Measurements from ENCODE around the gene EYA2. TPM values are rescaled to one million over a fixed set of nuclear protein-coding genes. Genes with fewer than 3 reads are reported as not detected.
A peak's percentile ranks its signal among the peaks of the same experiment; 100 is the strongest.

EYA2 gene
- total RNA-seq, 6 experiments from 2014 or later = 0.14 to 0.51 (median 0.28) TPM; not detected in 1

- H3K36me3 Mint-ChIP-seq (ENCODE audit: low read depth) = no peaks in the 10 kb centered on the region
- no peak for TF ChIP-seq CTCF (IDR thresholded peaks at IDR 0.05)
- no peak overlapping the region for H3K4me3 Mint-ChIP-seq
- DNase-seq = no peak
- no peak overlapping the region for H3K27ac Mint-ChIP-seq
- peaks cover 26% of the 10 kb centered on the region for H3K27me3 Mint-ChIP-seq (ENCODE audit: insufficient read depth)
- H3K4me1 Mint-ChIP-seq (ENCODE audit: low read depth) = no peaks in the 10 kb centered on the region
- no peaks in the 10 kb centered on the region for H3K9me3 Mint-ChIP-seq
Observed at GRCh38 chr20:47187450-47188195, 293.0 kb downstream of the EYA2 start.

GRCh38 chr20:47188540-47188939 is 293.9 kb downstream of the EYA2 start:
- Mint-ChIP-seq H3K9me3 (no peaks in the 10 kb centered on the region), H3K4me1 (ENCODE audit: low read depth) (no peaks in the 10 kb centered on the region), H3K36me3 (ENCODE audit: low read depth) (no peaks in the 10 kb centered on the region), H3K4me3 (no peak overlapping the region), H3K27ac (no peak overlapping the region), H3K27me3 (ENCODE audit: insufficient read depth) (peaks cover 25% of the 10 kb centered on the region)
- no peak for TF ChIP-seq CTCF (IDR thresholded peaks at IDR 0.05)
- no peak for DNase-seq

DNA sequence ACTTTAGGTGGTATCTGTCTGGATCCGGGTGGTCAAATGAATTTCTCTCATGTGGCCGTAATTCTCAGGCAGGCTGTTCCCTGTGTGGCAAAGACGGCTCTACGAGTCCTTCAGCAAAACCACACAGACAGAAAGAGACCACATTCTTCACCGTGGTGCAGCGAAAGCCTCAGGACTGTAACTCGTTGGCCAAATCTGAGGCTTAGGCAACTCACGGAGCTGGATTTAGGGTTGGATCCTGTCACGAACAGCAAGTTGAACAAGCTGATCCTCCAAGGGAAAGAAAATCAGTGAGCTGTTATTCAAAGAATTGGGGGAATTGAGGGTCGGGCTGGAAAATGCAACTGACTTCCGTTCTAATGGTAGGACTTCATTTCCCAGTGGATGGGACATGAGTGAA is 294.4 kb downstream of the EYA2 start:
- Mint-ChIP-seq H3K9me3 (no peaks in the 10 kb centered on the region), H3K27ac (no peak overlapping the region), H3K36me3 (ENCODE audit: low read depth) (no peaks in the 10 kb centered on the region), H3K27me3 (ENCODE audit: insufficient read depth) (peaks cover 20% of the 10 kb centered on the region), H3K4me1 (ENCODE audit: low read depth) (no peaks in the 10 kb centered on the region), H3K4me3 (no peak overlapping the region)
- DNase-seq = no peak
- no peak for TF ChIP-seq CTCF (IDR thresholded peaks at IDR 0.05)

DNA sequence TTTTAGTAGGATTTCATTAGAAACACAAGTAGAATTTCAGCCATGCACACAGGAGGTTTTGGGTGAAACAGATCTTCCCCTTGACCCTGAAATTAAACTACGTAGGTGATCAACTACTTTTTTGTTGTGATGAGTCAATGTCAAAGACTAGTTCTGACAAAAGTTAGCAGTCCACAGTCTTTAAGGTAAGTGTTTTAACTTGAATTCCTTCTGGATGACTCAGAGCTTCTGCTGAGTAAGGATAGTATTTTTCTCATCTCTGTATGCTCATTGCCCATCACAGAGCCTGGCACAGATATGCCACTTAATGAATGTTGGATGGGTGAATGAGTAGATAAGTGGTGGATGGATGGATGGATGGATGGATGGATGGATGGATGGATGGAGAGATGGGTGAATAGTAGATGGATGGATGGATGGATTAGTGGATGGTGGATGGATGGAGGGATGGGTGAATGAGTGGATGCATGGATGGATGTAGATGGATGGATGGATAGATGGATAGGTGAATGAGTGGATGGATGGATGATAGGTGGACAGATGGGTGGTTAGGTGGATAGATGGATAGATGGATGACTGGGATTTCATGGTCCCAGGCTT is 296.5 kb downstream of the EYA2 start:
- Mint-ChIP-seq H3K27ac (no peak overlapping the region), H3K36me3 (ENCODE audit: low read depth) (no peaks in the 10 kb centered on the region), H3K9me3 (no peaks in the 10 kb centered on the region), H3K27me3 (ENCODE audit: insufficient read depth) (peaks cover 19% of the 10 kb centered on the region), H3K4me3 (no peak overlapping the region), H3K4me1 (ENCODE audit: low read depth) (peaks cover 7% of the 10 kb centered on the region; the same call in 1 of the 2 replicates)
- peak; percentile 25 for DNase-seq
- TF ChIP-seq CTCF (IDR thresholded peaks at IDR 0.05) = no peak

DNA sequence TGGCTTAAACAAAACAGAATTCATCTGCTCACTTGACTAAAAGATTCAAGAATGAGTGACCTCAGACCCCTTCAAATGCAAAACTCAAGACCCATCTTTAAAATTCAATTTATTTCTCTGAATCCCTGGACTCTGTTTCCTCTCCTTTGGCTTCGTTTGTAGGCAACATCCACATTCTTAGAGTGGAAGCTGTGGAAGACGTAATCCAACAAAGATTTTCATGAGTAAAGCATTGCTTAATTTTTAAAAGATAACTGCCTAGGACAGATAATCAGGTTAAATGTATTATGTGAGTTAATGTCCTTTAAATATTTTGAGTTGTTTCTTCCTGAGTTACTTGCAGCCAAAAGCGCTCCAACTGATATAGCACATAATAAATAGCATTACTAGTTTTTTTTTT is 297.3 kb downstream of the EYA2 start:
- no peak for TF ChIP-seq CTCF (IDR thresholded peaks at IDR 0.05)
- Mint-ChIP-seq H3K27ac (no peak overlapping the region), H3K27me3 (ENCODE audit: insufficient read depth) (peaks cover 15% of the 10 kb centered on the region), H3K36me3 (ENCODE audit: low read depth) (no peaks in the 10 kb centered on the region), H3K4me1 (ENCODE audit: low read depth) (peaks cover 12% of the 10 kb centered on the region; the same call in 1 of the 2 replicates), H3K4me3 (no peak overlapping the region), H3K9me3 (no peaks in the 10 kb centered on the region)
- no peak for DNase-seq
